Heart right ventricle (tissue), 16 donors: Measurements from ENCODE around the gene PCSK2. TPM values are rescaled to one million over a fixed set of nuclear protein-coding genes. Genes with fewer than 3 reads are reported as not detected.

Source experiments
- ATAC-seq, 8 donors: fragments of 200-7000 bp; cut with Tn5 transposase; one replicate each; pipeline ENCODE4 v1.9.1; 2020; ENCODE audit warnings: mild to moderate bottlenecking in 8 of 8, moderate library complexity in 8 of 8, moderate number of reproducible peaks in 1 of 8
- DNase-seq, 2 donors: peaks; one replicate each; pipeline ENCODE4 v3.0.0-alpha.2; 2020
- H3K27ac ChIP-seq, 10 donors: fragments of 200-600 bp; sonication (generic) in 2 of 10; one replicate each; pipeline versions ENCODE4 v1.5.0 to v1.8.0; 2020 to 2022; ENCODE audit warnings: mild to moderate bottlenecking in 3 of 10
- H3K27me3 ChIP-seq, 7 donors: fragments of 200-600 bp; one replicate each; pipeline ENCODE4 v1.8.0; 2021 to 2022; ENCODE audit warnings: mild to moderate bottlenecking in 2 of 7
- H3K36me3 ChIP-seq, 9 donors: fragments of 200-600 bp; sonication (generic) in 1 of 9; one replicate each; pipeline versions ENCODE4 v1.5.0 to v1.8.0; 2020 to 2022; ENCODE audit warnings: mild to moderate bottlenecking in 2 of 9
- H3K4me1 ChIP-seq, 9 donors: fragments of 200-600 bp; sonication (generic) in 1 of 9; one replicate each; pipeline versions ENCODE4 v1.5.0 to v1.8.0; 2020 to 2022; ENCODE audit warnings: mild to moderate bottlenecking in 4 of 9
- H3K4me3 ChIP-seq, 10 donors: fragments of 200-600 bp; sonication (generic) in 2 of 10; one replicate each; pipeline versions ENCODE4 v1.5.0 to v1.8.0; 2020 to 2022; ENCODE audit warnings: mild to moderate bottlenecking in 7 of 10, moderate library complexity in 2 of 10
- H3K9me3 ChIP-seq, 11 donors: fragments of 200-600 bp in 10 of 11; sonication (generic) in 2 of 11; one replicate each; pipeline versions ENCODE4 v1.5.0 to v1.8.0; 2013 to 2022; ENCODE audit warnings: mild to moderate bottlenecking in 2 of 11, control low read depth in 1 of 11, moderate library complexity in 1 of 11
- WGBS, 2 donors: extraction: QIAGEN DNeasy Blood & Tissue Kit; methylation state at CpG; one replicate each; pipeline ENCODE4 v1.1.7; 2013; ENCODE audit warnings: inconsistent platforms in 1 of 2; 5-methylcytosine and 5-hydroxymethylcytosine counted together
- intact Hi-C, 10 donors: fragments of 100-400 bp; cut with DNase I; formaldehyde crosslinking; loops; one replicate each; pipeline versions ENCODE4 v1.11.1 to v1.14.2; 2022
- polyA plus RNA-seq, 2 donors: library from polyadenylated mRNA; stranded (reverse); fragments of 200-250 nt; gene quantifications; one replicate each; pipeline ENCODE4 v1.2.3, GENCODE V29; 2013
- total RNA-seq, 10 donors: library from RNA; stranded (reverse); fragmentation: NEBNext Ultra II Directional in 3 of 10; extraction: Animal tissue kit (Norgen Biotek cat#: 25700) in 3 of 10; gene quantifications; one replicate each; pipeline versions ENCODE4 v1.2.1 to v1.2.4, GENCODE V29; 2021 to 2023
- TF ChIP-seq, protein P1 (sequence below), 9 donors: fragments of 200-600 bp; sonication (generic) in 2 of 9; IDR thresholded peaks; one replicate each; pipeline versions ENCODE4 v1.5.0 to v1.8.0; 2021 to 2022; ENCODE audit warnings: antibody characterized with exemption in 9 of 9, mild to moderate bottlenecking in 5 of 9, moderate library complexity in 1 of 9
- donor health status: Arrhythmogenic right ventricular cardiomyopathy.
- donor health status: ischemic (EF 13 %, LVEDD 7.1; RV severe dilation, severe dysfunction).
- donor health status: healthy with polysubstance abuse.
- donor health status: DM: no; HTN: yes; CAD: no.
- donor health status: DM: no; HTN: no; CAD: no.
- donor health status: ischemic (EF 25% LVEDD 6.9; RV normal size, moderate dysfunction).
- donor health status: ischemic (EF 25% LVEDD 5.7; RV mildly dilated, moderate dysfunction).
- donor health status: healthy.
- donor health status: DM: yes; HTN: yes; CAD: no.
- donor health status: Ischemic cardiomyopathy.
- donor health status: ischemic (EF 35%, LVEDD 5.7; RV mildly dilated, moderate dysfunction).
- donor health status: nonischemic (EF 11% LVEDD 7.7; RV severe dilation, severe dysfunction).
- donor health status: DM: yes; HTN: yes; CAD: no.
- donor health status: PGD.
- donor health status: ischemic (EF 29% LVEDD 5.4; RV normal size, mild dysfunction).
- donor health status: nonischemic (EF 23%, LVEDD 6.1; RV moderate dilation, normal function).

PCSK2 gene
- total and polyA plus RNA-seq, 12 donors: 0.09 to 1.4 (median 0.66) TPM; not detected in 1

DNA sequence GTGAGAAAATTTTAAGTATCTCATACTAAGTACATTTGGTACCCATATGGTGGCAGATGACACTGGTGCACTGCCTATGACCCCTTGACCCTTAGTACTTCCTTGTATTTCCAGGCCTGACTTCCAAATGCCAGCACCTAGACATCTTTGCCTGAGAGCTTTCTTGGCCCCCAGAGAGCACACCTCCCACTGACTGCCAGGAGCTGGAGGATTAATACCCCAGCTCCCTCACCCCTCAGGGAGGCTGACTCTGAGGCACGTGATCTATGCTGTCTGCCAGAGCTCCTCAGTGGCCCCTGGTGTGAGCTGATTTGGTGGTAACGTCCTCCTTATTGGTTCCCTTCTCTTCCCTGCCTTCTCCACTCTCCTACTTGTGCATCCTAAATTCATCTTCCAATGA, 266.3 kb downstream of the PCSK2 start:
- intact Hi-C loops: loop anchor here in 1 of 10 donors (10.0 kb wide), 1 partner anchor 782 kb away; no protein-coding TSS in a partner anchor

DNA sequence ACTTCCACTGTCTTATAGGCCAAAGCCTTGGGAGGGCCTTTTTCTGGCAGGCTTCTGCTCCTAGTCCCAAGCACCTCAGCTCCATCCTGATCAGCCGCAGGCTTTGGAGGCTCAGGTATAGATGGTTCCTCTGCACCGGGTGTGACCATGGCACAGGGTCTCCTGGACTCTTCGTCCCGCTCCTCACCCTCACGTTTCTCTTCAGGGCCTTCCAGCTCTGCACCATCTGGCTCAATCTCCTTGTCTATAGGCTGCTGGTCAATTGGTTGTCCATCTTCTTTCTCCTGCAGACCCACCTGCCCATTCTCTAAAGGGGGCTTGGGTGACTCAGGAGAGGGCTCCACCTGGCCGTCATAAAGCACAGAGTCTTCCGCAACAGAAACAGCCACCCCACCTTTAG, 267.4 kb downstream of the PCSK2 start:
- H3K27me3 ChIP-seq: no peaks in the 10 kb centered on the region
- 88 to 97% methylated on average over 7 of the region's 7 CpGs for WGBS, 2 donors
- TF ChIP-seq, protein P1, sequence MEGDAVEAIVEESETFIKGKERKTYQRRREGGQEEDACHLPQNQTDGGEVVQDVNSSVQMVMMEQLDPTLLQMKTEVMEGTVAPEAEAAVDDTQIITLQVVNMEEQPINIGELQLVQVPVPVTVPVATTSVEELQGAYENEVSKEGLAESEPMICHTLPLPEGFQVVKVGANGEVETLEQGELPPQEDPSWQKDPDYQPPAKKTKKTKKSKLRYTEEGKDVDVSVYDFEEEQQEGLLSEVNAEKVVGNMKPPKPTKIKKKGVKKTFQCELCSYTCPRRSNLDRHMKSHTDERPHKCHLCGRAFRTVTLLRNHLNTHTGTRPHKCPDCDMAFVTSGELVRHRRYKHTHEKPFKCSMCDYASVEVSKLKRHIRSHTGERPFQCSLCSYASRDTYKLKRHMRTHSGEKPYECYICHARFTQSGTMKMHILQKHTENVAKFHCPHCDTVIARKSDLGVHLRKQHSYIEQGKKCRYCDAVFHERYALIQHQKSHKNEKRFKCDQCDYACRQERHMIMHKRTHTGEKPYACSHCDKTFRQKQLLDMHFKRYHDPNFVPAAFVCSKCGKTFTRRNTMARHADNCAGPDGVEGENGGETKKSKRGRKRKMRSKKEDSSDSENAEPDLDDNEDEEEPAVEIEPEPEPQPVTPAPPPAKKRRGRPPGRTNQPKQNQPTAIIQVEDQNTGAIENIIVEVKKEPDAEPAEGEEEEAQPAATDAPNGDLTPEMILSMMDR (IDR thresholded peaks at IDR 0.05): no peak
- no peak overlapping the region for H3K27ac ChIP-seq
- DNase-seq: no peak
- no peaks in the 10 kb centered on the region for H3K9me3 ChIP-seq
- intact Hi-C loops: loop anchor here in 1 of 10 donors (10.0 kb wide), 1 partner anchor 781 kb away; no protein-coding TSS in a partner anchor
- no peak for ATAC-seq
- peaks cover 0 to 5% (median 0%) of the 10 kb centered on the region in 9 donors for H3K4me1 ChIP-seq
- H3K4me3 ChIP-seq: no peak overlapping the region
- no peaks in the 10 kb centered on the region for H3K36me3 ChIP-seq

More for the DNA sequence above, 266.3 kb downstream of the PCSK2 start:
- H3K27me3 ChIP-seq: no peaks in the 10 kb centered on the region
- no peak for DNase-seq
- no peak for ATAC-seq
- TF ChIP-seq, protein P1 (IDR thresholded peaks at IDR 0.05): no peak
- H3K9me3 ChIP-seq: no peaks in the 10 kb centered on the region
- no peak overlapping the region for H3K4me3 ChIP-seq
- no peaks in the 10 kb centered on the region for H3K36me3 ChIP-seq
- 68 to 84% methylated on average over 2 of the region's 2 CpGs for WGBS, 2 donors
- no peak overlapping the region for H3K27ac ChIP-seq
- H3K4me1 ChIP-seq: peaks cover 0 to 5% (median 0%) of the 10 kb centered on the region in 9 donors

DNA sequence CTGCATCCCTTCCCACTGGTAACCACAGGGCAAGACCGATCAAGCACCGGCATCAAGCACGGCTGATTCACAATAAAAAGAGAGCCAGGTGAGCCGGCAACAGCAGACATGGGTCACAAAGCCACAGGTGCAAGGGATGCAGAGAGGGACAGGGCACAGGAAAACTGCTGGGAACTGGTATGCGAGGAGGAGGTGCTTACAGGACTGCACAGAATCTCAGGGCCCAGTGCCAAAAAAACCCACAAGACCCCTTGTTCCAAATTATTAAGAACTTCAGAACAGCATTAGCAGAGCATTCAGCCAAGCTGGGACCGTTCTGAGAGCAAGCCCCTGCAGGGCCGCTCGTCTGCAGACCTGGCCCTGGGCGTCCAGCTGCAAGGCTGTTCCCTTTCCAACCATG, 269.0 kb downstream of the PCSK2 start:
- no peak for DNase-seq
- H3K4me1 ChIP-seq: peaks cover 0 to 5% (median 0%) of the 10 kb centered on the region in 9 donors
- ATAC-seq: no peak
- whole genome bisulfite sequencing, 2 donors: 93 to 95% methylated on average over 9 of the region's 9 CpGs
- no peaks in the 10 kb centered on the region for H3K27me3 ChIP-seq
- H3K4me3 ChIP-seq: no peak overlapping the region
- no peaks in the 10 kb centered on the region for H3K9me3 ChIP-seq
- no peak overlapping the region for H3K27ac ChIP-seq
- intact Hi-C loops: loop anchor here in 1 of 10 donors (10.0 kb wide), 1 partner anchor 779 kb away; no protein-coding TSS in a partner anchor
- no peaks in the 10 kb centered on the region for H3K36me3 ChIP-seq
- TF ChIP-seq, protein P1 (IDR thresholded peaks at IDR 0.05): no peak

- no peaks in the 10 kb centered on the region for H3K27me3 ChIP-seq
- no peaks in the 10 kb centered on the region for H3K9me3 ChIP-seq
- no peaks in the 10 kb centered on the region for H3K36me3 ChIP-seq
- peaks cover 0 to 5% (median 0%) of the 10 kb centered on the region in 9 donors for H3K4me1 ChIP-seq
- 39 to 40% methylated on average over 11 of the region's 11 CpGs for WGBS, 2 donors
- H3K27ac ChIP-seq: no peak overlapping the region
- no peak overlapping the region for H3K4me3 ChIP-seq
- intact Hi-C loops: loop anchor here in 1 of 10 donors (10.0 kb wide), 1 partner anchor 777 kb away; no protein-coding TSS in a partner anchor
- TF ChIP-seq, protein P1 (IDR thresholded peaks at IDR 0.05): no peak
- ATAC-seq (no peak), DNase-seq (no peak)
Measured at GRCh38 chr20:17497821-17498580, 271.2 kb downstream of the PCSK2 start.
